Neural cell (in vitro differentiated cells): ENCODE measurements around the gene CDH4. TPM values are rescaled to one million over a fixed set of nuclear protein-coding genes. Genes with fewer than 3 reads are reported as not detected.

Experiments used
- H2AFZ ChIP-seq: fragments of 200-600, 300-800 bp; sonication (generic), shearing (Covaris generic); 2 replicates; pipeline ENCODE4 v1.6.0; 2014; ENCODE audit warnings: low read depth, mild to moderate bottlenecking, antibody characterized with exemption, low read length, moderate library complexity
- H3F3A ChIP-seq: fragments of 200-600 bp; shearing (Covaris generic); 2 replicates; pipeline ENCODE4 v1.6.1; 2016; ENCODE audit warnings: mild to moderate bottlenecking, moderate library complexity, mixed read lengths, antibody characterized with exemption, low read length; ENCODE audit not compliant: insufficient read depth, poor library complexity, severe bottlenecking
- H3K27ac ChIP-seq: fragments of 200-600, 300-800 bp; sonication (generic), shearing (Covaris generic); 2 replicates; pipeline ENCODE4 v1.5.1; 2014; ENCODE audit warnings: mild to moderate bottlenecking, low read length, moderate library complexity
- H3K27me3 ChIP-seq: fragments of 300-800, 200-600 bp; sonication (generic), shearing (Covaris generic); 2 replicates; pipeline ENCODE4 v1.6.0; 2014; ENCODE audit warnings: mild to moderate bottlenecking, low read depth, low read length, moderate library complexity; ENCODE audit not compliant: insufficient read depth
- H3K36me3 ChIP-seq: fragments of 300-800, 200-600 bp; sonication (generic), shearing (Covaris generic); 2 replicates; pipeline ENCODE4 v1.5.1; 2014; ENCODE audit warnings: mild to moderate bottlenecking, antibody characterized with exemption, low read length, moderate library complexity; ENCODE audit not compliant: insufficient read depth
- H3K4me2 ChIP-seq: fragments of 300-800, 200-600 bp; sonication (generic), shearing (Covaris generic); 2 replicates; pipeline ENCODE4 v1.6.0; 2014; ENCODE audit warnings: mild to moderate bottlenecking, low read length
- H3K4me3 ChIP-seq: fragments of 300-800, 200-600 bp; sonication (generic), shearing (Covaris generic); 2 replicates; pipeline ENCODE4 v1.5.1; 2014; ENCODE audit warnings: mild to moderate bottlenecking, low read length, moderate library complexity
- H3K79me2 ChIP-seq: fragments of 200-600 bp; shearing (Covaris generic); replicated peaks from 2 replicates; pipeline ENCODE4 v1.6.0; 2014; ENCODE audit warnings: mild to moderate bottlenecking, low read length, moderate library complexity; ENCODE audit not compliant: insufficient read depth
- H3K9ac ChIP-seq: fragments of 300-800, 200-600 bp; sonication (generic), shearing (Covaris generic); 2 replicates; pipeline ENCODE4 v1.6.1; 2016; ENCODE audit warnings: mild to moderate bottlenecking, low read length, mixed read lengths
- H3K9me2 ChIP-seq: fragments of 200-600 bp; shearing (Covaris generic); 2 replicates; pipeline ENCODE4 v1.6.1; 2016; ENCODE audit warnings: mild to moderate bottlenecking, low read length, mixed read lengths; ENCODE audit not compliant: insufficient read depth
- H3K9me3 ChIP-seq: fragments of 200-600, 300-800 bp; sonication (generic), shearing (Covaris generic); 2 replicates; pipeline ENCODE4 v1.6.1; 2016; ENCODE audit warnings: mild to moderate bottlenecking, mixed run types, low read length, moderate library complexity, mixed read lengths
- H4K20me1 ChIP-seq: fragments of 200-600 bp; shearing (Covaris generic); 2 replicates; pipeline ENCODE4 v1.6.1; 2016; ENCODE audit warnings: mild to moderate bottlenecking, mixed run types; ENCODE audit not compliant: insufficient read depth
- EP300 ChIP-seq: fragments of 450-650 bp; conservative IDR thresholded peaks from 2 replicates; pipeline ENCODE4 v1.6.1; 2014; ENCODE audit warnings: antibody characterized with exemption, mild to moderate bottlenecking, moderate library complexity; ENCODE audit not compliant: poor library complexity, severe bottlenecking
- EZH2 ChIP-seq: fragments of 200-600, 300-800 bp; shearing (Covaris generic), sonication (generic); IDR thresholded peaks from 2 replicates; pipeline ENCODE4 v1.6.1; 2014; ENCODE audit warnings: antibody characterized with exemption, low read length, borderline replicate concordance, mild to moderate bottlenecking; ENCODE audit not compliant: insufficient read depth, poor library complexity, severe bottlenecking
- MXI1 ChIP-seq: fragments of 450-650 bp; conservative IDR thresholded peaks from 2 replicates; pipeline ENCODE4 v1.6.1; 2014; ENCODE audit warnings: antibody characterized with exemption, mild to moderate bottlenecking; ENCODE audit not compliant: poor library complexity, severe bottlenecking
- POLR2AphosphoS5 ChIP-seq: IDR thresholded peaks from 2 replicates; pipeline ENCODE4 v1.6.1; 2012
- RAD21 ChIP-seq: fragments of 450-650 bp; conservative IDR thresholded peaks from 2 replicates; pipeline ENCODE4 v1.6.1; 2014; ENCODE audit warnings: antibody characterized with exemption, mild to moderate bottlenecking, moderate library complexity
- SMC3 ChIP-seq: fragments of 450-650 bp; conservative IDR thresholded peaks from 2 replicates; pipeline ENCODE4 v1.6.1; 2014; ENCODE audit warnings: antibody characterized with exemption, mild to moderate bottlenecking, moderate library complexity; ENCODE audit not compliant: poor library complexity
- TAF1 ChIP-seq: IDR thresholded peaks from 2 replicates; pipeline ENCODE4 v1.6.1; 2012; ENCODE audit warnings: low read depth
- polyA plus RNA-seq: library from polyadenylated mRNA; depleted of rRNA; stranded (reverse); fragments of >200 nt; gene quantifications from 2 replicates; pipeline ENCODE4 v1.2.3, GENCODE V29; 2014
- TF ChIP-seq, protein P1 (sequence below): IDR thresholded peaks from 2 replicates; pipeline ENCODE4 v1.6.1; 2012; ENCODE audit warnings: borderline replicate concordance
- TF ChIP-seq, protein P2 (sequence below): fragments of 450-650 bp; IDR thresholded peaks from 2 replicates; pipeline ENCODE4 v1.5.1; 2014; ENCODE audit warnings: antibody characterized with exemption, mild to moderate bottlenecking, moderate library complexity; ENCODE audit not compliant: poor library complexity, severe bottlenecking

CDH4 gene
- polyA plus RNA-seq, 1 donor from 2014 or later = 24.6 TPM

DNA sequence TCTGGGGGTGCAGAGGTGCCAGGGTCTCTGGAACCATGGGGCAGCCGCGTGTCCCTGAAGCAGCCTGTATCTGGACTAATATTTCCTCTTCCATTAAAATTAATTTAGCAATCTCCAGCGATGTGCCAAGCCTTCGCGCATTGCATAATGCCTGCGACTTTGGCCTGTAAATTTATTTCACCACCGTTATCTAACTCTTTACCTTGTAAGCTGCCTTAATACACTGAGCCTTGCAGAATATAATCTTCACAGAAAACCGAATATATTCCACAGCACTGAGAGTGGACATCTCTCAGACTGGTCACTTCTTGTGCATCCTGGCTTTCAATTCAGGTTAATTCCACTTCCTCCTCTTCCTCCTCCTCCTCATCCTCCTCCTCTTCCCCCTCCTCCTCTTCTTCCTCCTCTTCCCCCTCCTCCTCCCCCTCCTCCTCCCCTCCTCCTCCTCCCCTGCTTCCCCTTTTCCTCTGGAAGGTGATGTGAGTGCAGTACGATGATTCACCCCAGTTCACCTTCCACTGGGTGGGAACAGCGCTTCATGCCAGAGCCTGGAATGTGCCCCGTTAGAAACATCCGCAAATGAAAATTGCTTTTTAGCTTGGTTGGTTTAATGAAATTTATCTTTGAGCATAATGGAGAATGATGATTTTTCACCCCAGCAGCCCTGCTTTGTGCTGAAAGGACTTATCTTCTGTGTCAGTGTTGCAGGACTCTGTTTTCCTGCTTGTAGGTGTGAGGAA lies 101.4 kb downstream of the CDH4 start:
- Histone ChIP-seq H3K9me2 (no peaks in the 10 kb centered on the region), H4K20me1 (no peaks in the 10 kb centered on the region), H3K27me3 (no peaks in the 10 kb centered on the region), H3K36me3 (no peaks in the 10 kb centered on the region), H3K4me2 (no peak overlapping the region), H3F3A (no peaks in the 10 kb centered on the region), H3K4me3 (no peak overlapping the region), H3K79me2 (no peaks in the 10 kb centered on the region), H3K9me3 (no peaks in the 10 kb centered on the region), H2AFZ (no peak overlapping the region), H3K27ac (no peak overlapping the region), H3K9ac (no peak overlapping the region)
- TF ChIP-seq TAF1 (no peak), POLR2AphosphoS5 (no peak), RAD21 (no peak), MXI1 (no peak), SMC3 (no peak), EZH2 (no peak), EP300 (no peak)
- TF ChIP-seq, protein P1, sequence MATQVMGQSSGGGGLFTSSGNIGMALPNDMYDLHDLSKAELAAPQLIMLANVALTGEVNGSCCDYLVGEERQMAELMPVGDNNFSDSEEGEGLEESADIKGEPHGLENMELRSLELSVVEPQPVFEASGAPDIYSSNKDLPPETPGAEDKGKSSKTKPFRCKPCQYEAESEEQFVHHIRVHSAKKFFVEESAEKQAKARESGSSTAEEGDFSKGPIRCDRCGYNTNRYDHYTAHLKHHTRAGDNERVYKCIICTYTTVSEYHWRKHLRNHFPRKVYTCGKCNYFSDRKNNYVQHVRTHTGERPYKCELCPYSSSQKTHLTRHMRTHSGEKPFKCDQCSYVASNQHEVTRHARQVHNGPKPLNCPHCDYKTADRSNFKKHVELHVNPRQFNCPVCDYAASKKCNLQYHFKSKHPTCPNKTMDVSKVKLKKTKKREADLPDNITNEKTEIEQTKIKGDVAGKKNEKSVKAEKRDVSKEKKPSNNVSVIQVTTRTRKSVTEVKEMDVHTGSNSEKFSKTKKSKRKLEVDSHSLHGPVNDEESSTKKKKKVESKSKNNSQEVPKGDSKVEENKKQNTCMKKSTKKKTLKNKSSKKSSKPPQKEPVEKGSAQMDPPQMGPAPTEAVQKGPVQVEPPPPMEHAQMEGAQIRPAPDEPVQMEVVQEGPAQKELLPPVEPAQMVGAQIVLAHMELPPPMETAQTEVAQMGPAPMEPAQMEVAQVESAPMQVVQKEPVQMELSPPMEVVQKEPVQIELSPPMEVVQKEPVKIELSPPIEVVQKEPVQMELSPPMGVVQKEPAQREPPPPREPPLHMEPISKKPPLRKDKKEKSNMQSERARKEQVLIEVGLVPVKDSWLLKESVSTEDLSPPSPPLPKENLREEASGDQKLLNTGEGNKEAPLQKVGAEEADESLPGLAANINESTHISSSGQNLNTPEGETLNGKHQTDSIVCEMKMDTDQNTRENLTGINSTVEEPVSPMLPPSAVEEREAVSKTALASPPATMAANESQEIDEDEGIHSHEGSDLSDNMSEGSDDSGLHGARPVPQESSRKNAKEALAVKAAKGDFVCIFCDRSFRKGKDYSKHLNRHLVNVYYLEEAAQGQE = no peak
- TF ChIP-seq, protein P2, sequence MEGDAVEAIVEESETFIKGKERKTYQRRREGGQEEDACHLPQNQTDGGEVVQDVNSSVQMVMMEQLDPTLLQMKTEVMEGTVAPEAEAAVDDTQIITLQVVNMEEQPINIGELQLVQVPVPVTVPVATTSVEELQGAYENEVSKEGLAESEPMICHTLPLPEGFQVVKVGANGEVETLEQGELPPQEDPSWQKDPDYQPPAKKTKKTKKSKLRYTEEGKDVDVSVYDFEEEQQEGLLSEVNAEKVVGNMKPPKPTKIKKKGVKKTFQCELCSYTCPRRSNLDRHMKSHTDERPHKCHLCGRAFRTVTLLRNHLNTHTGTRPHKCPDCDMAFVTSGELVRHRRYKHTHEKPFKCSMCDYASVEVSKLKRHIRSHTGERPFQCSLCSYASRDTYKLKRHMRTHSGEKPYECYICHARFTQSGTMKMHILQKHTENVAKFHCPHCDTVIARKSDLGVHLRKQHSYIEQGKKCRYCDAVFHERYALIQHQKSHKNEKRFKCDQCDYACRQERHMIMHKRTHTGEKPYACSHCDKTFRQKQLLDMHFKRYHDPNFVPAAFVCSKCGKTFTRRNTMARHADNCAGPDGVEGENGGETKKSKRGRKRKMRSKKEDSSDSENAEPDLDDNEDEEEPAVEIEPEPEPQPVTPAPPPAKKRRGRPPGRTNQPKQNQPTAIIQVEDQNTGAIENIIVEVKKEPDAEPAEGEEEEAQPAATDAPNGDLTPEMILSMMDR = no peak

DNA sequence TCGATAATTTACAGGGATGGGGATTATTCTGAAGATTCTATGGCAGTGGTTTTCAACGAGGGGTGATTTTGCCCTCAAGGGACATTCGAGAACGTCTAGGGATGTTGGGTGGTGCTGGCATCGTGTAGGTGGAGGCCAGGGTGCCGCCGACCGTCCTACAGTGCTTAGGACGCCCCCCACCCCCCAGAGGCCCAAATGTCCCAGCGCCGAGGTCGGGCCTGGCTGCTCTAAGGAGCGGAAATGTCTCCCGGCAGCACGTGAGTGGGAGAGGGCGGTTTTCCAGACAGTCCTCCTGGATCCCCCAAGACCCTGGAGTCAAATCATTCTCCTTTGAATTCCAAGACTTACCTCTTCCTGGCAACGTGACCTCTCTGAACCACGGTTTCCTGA lies 101.9 kb downstream of the CDH4 start:
- no peak overlapping the region for H3K4me3 ChIP-seq
- H3K27me3 ChIP-seq = no peaks in the 10 kb centered on the region
- no peak overlapping the region for H3K27ac ChIP-seq
- no peaks in the 10 kb centered on the region for H3F3A ChIP-seq
- no peaks in the 10 kb centered on the region for H3K36me3 ChIP-seq
- no peaks in the 10 kb centered on the region for H3K79me2 ChIP-seq
- no peak for TF ChIP-seq MXI1
- TF ChIP-seq EZH2 = no peak
- TF ChIP-seq POLR2AphosphoS5 = no peak
- TF ChIP-seq RAD21 = no peak
- TF ChIP-seq, protein P1 = no peak
- TF ChIP-seq, protein P2 = no peak
- H2AFZ ChIP-seq = no peak overlapping the region
- no peak overlapping the region for H3K9ac ChIP-seq
- no peaks in the 10 kb centered on the region for H3K9me3 ChIP-seq
- H3K4me2 ChIP-seq = no peak overlapping the region
- no peaks in the 10 kb centered on the region for H3K9me2 ChIP-seq
- H4K20me1 ChIP-seq = no peaks in the 10 kb centered on the region
